ENCODE results near the gene PKHD1. TPM values are rescaled to one million over a fixed set of nuclear protein-coding genes. Genes with fewer than 3 reads are reported as not detected.
A peak's percentile ranks its signal among the peaks of the same experiment; 100 is the strongest.

The PKHD1 gene
- total RNA-seq, 1 experiment from 2014 or later: under 0.01 TPM

DNA sequence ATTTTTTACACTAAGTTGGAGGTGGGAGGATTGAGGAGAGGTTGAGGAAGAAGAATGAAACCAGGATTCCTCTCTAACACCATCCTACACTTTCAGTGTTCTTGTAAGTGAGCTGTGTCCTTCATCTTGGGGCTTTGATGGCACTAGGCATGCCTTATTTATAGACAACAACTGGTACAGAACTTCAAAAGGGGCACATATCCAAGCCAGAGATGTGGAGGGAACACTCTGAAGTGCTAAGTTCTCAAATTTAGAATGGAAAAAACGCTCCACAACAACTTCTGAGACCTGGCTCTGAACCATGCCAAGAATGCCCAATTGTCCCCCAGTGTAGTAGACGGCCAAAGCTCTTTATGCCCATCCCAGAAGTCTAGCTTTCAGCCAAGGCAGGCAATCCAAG lies 16.2 kb upstream of the PKHD1 start:
- no peak for DNase-seq (ENCODE audit: low read depth)

DNA sequence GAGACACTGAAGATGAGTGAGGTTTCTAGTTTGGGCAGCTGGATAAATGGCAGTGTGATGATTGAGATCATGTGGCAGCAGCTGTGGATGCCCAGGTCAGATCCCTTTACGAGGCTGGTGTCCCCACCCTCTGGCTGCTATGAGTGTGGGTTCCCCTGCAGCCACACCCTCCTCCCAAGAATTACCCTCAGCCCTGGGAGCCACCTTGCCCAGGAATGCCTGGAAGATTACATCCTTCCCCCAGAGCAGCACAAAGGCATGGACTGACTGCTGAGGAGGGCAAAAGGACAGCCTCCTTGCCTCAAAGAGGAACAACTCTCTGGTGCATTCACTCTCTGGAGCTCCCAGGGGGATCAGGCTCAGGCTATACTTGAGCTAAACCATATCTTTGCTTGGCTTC lies 15.0 kb upstream of the PKHD1 start:
- DNase-seq (ENCODE audit: low read depth): no peak

DNA sequence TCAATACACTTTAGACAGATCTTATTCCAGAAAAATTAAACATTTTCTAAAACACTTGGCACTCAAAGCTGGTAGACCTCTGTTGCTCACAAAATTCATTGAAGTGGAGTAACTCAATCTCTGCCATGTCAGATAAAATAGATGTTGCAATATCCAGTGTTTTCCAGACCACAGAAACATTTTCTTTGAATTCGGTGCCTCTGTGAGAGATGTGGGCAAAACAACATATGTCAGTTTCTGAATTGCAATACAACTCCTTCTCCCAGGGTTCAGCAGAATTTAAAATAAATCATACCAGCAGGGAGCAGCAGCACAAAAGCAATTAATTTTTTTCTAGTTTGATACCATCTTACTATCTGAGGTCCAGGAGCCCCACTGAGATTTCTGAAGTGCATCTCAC lies 11.3 kb upstream of the PKHD1 start:
- DNase-seq (ENCODE audit: low read depth): no peak

DNA sequence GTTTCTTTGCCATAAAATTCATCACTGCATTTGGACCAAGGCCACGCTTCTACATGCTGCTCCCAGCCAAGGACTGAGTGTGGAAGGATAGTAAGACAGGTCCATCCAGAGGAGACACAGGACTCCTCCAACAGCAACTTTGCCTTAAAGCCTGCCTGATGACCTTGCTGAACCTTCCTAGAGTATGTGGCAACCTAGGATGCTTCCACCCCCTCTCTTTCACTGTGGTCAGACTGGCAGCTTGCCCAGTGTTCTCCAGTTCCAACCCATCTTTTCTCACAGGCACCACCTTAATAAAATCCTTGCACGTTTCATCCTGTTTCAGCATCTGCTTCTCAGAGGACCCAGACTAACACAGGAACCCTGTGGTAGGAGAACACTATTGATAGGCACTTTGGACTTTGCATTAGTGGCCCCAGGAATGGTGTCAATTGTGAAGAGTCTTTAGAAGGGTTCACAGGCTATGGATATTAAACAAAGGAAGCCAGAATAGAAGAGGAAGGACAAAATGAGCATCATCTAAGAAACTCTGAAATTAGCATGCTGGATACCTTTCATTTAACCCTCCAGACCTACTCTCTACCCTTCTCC lies 2.4 kb upstream of the PKHD1 start:
- DNase-seq (ENCODE audit: low read depth): peak; percentile 34

DNA sequence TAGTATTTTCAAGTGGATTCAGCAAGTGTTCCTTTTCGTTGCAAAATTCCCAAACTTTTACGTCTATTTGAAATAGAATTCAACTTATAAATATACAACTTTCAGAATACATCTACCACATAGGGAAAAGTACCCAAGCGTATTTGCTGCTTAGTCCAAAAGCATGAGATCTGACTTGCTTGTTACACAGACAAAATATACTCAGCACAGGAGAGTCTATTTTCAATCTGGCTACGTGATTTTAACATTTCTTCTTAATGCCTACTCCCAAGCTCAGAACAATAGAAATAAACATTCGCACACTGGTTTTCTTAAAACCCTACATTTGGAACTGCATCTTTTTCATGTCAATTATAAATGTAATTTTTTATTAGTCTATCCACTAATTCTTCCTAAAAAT lies 672 bp downstream of the PKHD1 start:
- no peak for DNase-seq (ENCODE audit: low read depth)

DNA sequence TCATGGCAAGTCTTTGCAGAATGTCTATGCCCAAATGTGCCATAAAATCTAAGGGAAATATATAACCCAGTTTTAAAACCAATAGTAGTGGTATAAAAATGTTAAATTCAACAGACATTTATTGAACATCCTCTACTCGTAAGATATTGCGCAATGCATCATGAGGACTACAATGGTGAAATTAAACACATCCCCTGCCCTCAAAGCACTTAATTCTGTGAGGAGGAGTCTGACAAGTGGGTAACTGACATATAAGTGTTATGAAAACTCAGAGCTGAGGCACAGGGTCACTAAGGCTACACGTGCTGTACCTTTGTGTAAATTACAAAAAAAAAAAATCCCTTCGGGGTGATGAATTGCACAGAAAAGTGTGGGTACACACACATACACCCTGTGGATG lies 6.2 kb downstream of the PKHD1 start:
- no peak for DNase-seq (ENCODE audit: low read depth)

DNA sequence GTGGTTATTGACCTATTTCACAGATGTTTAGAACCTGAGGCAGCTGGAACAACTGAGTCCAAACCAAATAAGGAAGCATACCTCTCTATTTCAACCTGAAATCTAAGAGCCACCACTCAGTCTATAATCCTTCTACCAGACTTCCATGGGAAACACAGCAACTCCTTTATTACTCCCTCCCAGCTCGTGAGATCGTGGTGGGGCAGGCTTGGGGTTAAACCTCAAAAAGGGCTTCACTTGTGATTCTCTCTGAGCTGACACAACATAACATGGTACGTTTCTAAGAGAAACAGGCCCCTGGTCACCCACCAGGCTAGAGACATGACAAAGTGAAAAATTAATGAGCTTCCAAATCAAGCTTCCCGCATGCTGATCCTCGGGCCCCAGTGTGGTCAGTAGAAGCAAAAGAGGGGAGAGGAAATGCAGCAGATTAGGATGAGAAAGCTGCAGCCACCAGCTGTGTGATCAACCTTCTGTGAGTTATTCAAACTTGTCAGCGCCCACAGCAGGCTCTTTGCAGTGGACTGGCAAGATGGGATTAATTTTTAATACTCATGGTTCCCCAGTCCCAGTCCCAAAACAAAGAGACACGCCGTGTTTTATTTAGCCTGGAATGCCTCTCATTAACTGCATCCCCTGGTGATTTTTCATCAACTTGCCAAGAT lies 9.3 kb downstream of the PKHD1 start:
- no peak for DNase-seq (ENCODE audit: low read depth)

DNA sequence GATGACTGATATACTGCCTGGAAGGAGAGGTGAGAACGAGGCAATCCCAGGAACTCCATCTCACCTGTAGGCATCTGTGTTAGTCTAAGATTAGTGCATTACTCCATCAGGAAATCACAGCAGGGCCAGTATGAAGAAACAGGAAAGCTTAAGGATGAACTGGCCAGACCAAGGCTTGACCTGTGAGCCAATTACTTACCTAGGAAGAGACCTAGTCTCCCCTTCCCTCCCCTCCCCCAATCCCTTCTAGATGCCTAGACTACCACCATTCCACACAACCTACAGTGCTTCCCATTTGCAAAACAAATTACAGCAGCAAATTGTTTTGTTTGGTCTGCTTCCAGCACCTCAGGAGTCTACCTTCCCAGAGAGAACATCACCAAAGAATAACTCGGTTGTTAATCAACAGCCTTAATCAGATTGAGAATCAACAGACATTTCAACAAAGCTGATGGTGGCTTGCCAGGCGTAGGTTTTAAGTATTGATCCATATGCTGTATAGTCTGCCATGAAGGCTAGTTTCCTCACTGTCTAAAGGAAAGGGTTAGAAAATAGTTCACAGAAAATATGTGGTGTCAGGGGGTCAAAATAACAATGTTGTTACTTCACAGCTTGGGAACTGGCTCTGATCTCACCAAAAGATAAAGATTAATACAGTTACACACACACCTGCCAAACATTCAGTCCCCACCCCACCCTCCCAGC lies 10.1 kb downstream of the PKHD1 start:
- DNase-seq (ENCODE audit: low read depth): no peak

DNA sequence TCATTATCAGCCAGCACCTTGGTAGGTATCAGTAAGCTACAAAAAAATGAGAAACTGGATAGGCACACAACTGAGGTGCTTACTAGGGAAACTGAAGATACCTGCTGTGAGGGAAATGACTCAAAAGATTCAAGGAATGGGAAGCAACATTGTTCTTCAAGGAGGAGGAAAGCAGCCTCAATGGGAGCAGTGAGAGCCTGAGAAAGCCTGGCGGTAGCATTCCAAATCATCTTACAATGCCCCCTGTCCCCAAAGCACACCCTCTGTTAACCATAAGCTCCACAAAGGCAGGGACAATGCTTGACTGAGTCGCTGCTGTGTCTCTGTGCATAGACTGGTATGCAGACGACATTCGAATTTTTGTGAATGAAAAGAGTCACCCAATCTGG lies 10.6 kb downstream of the PKHD1 start:
- DNase-seq (ENCODE audit: low read depth): no peak

DNA sequence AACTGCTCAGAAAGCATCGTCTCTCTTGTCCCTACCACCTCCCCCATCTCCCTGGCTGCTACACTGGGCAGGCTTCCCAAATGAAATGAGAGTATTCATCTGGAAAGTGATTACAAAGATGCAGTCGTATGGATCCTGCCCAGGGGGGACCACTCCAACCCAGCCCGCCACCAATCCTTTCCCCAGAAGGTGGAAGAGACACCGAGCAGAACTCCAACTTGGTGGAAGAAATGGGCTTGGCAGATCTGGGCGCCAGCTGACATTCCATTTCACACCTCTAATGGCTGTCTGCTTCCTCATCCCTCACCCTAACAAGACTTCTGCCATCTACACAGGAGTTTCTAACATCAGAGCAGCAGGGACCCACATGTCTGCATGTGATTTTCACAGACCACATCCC lies 12.7 kb downstream of the PKHD1 start:
- no peak for DNase-seq (ENCODE audit: low read depth)

DNA sequence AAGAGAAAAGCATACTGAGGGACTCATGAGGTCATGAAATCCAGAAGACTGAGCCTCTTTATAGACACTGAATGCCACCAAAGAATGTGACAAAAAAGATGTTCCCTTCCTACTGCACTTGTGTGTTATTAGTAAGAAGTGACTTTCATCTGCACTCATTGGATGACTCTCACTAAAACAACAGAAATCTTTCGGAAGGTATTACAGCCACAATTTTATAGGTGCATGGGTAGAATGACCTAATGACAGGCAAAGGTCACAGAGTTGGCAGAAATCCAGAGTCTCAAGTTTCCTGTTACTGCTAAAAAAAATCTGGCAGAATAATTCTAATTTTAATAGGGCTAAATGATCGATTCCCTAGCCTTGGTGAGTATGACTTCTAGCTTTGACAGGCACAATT lies 13.3 kb downstream of the PKHD1 start:
- DNase-seq (ENCODE audit: low read depth): no peak

DNA sequence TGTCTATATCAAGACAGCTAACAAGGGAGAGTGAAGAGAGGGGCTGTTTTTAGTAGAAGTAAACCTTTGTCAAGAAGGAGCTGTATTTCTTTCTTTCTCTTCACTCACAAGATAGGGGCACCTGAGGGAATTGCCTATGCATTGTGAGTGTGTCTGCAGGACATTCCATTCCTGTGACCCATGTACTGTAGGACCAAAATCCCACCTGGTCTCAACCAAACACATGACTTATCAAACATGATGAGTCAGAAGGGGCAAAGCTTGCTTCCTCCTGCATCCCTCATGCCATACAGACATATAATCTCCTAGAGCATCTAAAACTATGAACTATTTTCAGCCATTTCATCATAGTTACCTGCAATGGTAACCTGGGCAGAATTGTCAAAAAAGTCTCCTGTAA lies 21.8 kb downstream of the PKHD1 start:
- peak; percentile 62 for DNase-seq (ENCODE audit: low read depth)

DNA sequence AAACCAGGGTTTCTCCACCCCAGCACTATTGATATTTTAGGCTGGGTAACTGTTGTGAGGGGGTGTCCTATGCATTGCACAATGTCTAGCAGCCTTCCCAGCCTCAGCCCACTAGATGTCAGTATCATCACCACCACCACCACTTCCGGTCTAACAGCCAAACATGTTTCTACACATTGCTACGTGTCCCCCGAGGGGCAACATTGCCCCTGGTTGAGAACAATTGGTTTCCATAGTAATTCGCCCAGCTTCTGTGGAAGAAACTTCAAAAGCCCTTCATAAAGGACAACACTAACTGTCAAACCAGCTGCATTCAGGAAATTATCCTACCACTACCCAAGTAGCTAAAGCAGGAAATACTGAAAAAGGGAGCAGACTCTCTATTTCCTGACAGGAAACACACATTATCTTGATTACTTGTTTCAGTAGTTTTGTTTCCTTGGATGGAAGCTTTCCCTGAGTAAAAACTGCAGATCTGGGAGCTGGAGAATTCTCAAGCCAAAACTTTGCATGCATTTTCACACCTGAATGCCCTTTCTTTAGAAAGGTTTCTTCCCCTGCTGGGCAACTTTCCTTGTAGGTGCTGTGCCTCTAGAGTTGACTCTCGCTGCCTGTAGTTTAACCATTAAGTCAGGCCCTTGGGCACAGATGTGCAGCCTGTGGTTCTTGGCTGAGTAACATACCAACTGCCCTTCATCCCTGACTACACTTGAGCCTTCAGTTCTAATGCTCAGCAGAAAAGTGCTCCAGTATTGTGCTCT lies 23.6 kb downstream of the PKHD1 start:
- DNase-seq (ENCODE audit: low read depth): peak; percentile 76

DNA sequence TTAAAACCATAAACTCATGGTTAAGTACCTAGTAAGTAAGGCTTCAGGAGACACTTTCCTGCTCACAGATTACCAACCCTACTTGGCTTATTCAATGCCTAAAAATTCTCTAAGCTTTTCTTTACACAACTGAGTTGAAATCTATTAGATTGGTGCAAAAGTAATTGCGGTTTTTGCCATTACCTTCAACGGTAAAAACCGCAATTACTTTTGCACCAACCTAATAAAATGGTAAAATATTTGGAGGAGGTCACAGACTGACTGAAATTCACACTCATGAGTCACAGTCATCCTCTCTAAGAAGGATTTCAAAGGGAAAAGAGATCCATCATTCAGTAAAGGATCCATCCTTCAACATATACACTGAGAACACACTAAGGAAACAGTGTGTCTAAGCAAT lies 25.9 kb downstream of the PKHD1 start:
- DNase-seq (ENCODE audit: low read depth): no peak

DNA sequence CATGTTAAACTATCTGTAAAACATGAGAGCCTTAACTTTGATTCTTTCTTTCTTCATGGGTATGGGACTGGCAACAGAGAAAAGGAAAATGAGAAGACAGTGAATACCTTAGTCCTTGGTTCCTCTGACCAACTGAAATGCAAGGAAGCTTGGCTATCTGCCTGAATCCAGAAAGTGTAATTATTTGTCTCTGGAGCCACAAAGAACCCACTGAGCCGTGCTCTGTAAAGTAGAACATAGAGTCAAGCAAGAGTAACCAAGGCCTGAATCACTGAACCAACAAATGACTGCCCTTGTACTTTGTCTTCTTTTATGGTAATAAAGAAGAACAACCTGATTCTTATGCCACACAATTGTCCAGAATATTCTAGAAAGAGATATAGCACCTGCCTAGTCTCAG lies 27.6 kb downstream of the PKHD1 start:
- no peak for DNase-seq (ENCODE audit: low read depth)

DNA sequence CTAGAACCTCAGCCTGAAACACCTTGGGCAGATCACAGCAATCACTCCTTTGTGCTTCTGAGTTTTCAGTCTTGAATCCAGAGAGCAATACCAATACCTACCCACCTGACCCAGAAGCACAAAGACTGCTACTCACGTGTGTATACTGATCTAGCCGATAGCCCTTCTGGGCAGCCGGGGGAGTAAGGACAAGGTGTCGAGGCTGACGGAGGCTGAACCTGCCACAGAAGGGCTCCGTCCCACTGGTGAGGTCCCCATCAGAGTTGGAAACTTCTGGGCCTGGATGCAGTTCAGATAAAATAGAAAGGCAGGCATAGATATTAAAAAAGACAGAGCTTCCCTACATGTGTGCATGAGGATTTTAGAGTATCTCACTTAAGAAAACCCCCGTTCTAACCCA lies 32.0 kb downstream of the PKHD1 start:
- no peak for DNase-seq (ENCODE audit: low read depth)

DNA sequence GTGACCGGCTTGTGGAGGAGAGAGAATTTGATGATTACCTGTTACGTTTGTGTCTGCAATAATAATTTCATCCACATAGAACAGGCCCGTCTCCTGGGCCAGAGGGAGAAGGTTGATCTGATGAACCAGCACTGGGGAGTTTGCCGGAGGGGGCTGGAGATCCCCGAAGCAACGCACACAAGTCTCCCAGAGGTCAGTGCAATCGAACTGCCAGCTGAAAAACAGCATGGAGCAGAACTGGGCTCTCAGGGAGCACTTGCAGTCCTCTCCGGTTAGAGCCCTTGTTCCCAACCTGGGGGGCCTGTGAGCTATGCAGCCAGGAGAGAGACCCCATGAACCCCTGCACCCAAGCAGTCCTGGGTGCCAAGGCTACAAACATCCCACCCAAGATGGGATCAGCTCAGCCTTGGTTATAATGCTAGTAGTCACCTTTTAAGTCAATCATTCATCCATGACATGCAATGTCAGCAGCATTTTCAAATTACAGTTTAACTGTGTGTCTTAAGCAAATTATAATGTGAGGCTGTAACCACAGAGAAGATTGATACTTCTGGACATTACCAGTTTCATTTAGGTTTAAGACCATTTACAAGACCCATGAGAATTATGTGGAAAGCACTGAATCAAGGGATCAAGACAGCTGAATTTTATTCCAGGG lies 34.2 kb downstream of the PKHD1 start:
- no peak for DNase-seq (ENCODE audit: low read depth)

DNA sequence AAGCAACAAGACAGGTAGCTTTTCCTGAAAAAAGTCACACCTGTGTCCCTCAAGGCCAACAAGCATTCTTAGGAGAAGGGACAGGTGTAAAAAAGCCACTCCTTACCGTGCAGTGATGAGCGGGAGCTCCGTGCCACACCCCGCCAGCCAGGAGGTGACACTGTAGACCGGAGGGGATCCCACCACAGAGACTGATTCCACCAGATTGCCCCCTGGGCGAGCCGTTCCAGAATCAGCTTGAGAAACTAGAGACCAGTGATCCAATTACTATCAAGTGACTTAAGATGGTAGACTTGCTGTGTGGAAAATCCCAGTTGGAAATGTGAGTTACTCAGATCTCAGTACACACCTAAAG lies 37.4 kb downstream of the PKHD1 start:
- DNase-seq (ENCODE audit: low read depth): no peak

DNA sequence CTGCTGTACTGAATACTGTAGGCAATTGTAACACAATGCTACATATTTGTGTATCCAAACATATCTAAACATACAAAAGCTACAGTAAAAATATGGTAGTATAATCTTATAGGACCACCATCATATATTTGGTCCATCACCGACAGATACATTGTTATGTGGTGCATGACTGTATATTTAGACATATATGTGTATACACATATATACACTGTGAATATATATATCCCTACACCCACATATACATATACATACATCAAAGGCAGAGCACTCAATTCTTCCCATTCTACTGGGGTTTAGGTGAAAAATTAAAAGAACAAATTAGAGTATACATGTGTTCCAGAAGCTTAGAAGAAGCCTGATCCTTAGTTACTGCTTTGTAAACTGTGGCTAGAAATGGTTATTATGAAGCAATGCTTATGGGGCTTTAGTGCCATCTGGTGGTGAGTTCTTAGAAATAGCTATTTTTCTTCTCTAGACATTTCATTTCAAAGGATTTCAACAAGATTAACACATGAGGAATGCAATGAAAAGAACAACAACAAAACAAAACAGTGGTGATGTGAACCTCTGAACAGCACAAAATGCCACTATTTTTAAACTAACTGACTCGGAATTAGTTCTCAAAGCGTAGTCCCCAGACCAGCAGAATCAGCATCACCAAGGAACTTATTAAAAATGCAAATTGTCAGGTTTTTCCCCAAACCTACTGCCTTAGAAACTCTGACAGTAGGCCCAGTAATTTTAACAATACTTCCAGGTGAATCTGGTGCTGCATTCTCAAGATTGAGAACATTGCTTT lies 38.0 kb downstream of the PKHD1 start:
- DNase-seq (ENCODE audit: low read depth): peak; percentile 32

DNA sequence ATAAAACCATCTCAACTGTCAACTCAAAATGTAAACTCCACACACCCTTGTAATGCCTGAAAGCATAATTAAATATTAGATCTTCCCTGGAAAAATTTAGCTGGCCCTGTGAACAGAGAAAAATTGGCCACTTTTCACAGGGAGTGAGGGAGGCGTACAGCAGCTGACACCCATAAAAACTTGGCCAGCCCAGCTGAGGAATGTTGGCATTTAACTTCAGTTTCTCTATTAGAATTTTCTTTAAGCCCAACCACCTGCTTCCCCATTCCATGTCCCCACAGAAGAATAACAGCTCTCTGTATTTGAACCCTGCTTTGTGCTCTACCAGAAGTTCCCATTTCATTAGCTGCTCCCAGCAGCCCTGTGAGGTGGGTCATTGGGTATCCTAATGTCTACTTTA lies 41.0 kb downstream of the PKHD1 start:
- DNase-seq (ENCODE audit: low read depth): no peak

DNA sequence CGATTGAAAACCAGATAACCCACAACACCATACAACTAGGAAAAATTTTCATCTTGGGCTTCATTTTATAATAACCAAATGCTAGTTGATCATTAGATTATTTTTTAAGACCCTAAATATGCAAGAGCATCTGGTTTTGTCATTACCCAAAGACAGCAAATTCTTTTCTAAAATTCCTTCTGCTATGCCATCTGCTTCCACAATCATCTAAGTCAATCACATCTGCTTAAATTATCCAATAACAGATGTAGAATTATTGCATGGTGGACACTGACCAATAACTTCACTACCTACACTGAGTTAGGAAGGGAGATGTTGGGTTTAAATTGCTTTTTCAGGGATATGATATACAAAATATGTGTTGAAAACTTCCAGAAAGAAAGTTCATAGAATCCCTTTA lies 41.9 kb downstream of the PKHD1 start:
- no peak for DNase-seq (ENCODE audit: low read depth)

Data from Daoy (cell line).